ENCODE data around the gene CKS2.

- no peak for TF ChIP-seq CTCF (IDR thresholded peaks at IDR 0.05; ENCODE audit: borderline replicate concordance, extremely low read depth, low read length, poor library complexity, severe bottlenecking)
- TF ChIP-seq EZH2 (IDR thresholded peaks at IDR 0.05; ENCODE audit: borderline replicate concordance, low read depth, low read length, severe bottlenecking), result no peak
These were observed at the start of gene CKS2 for GRCh38 chr9:89310475-89311345.
